ENCODE measurements around the gene SETD7.
"Not testable (repeated sequence)": the region's sequence is repeated elsewhere in the genome, so short reads cannot be mapped to it uniquely, and the experiment has no call there.

SETD7 gene

GRCh38 chr4:139458543-139458942, 97.5 kb downstream of the SETD7 start:
- H3K4me1 ChIP-seq (ENCODE audit: control insufficient read depth, insufficient read depth, low read length), result peaks cover 36% of the 10 kb centered on the region
- no peaks in the 10 kb centered on the region for H3K9me3 ChIP-seq (ENCODE audit: control insufficient read depth, low read length)
- no peaks in the 10 kb centered on the region for H3K27me3 ChIP-seq (replicated peaks; ENCODE audit: control insufficient read depth, insufficient read depth, low read length)
- no peaks in the 10 kb centered on the region for H3K36me3 ChIP-seq (ENCODE audit: control insufficient read depth, insufficient read depth, low read length, severe bottlenecking)
- DNase-seq (ENCODE audit: low read depth), result no peak
- H3K4me3 ChIP-seq (ENCODE audit: low read length), result no peak overlapping the region
- H3K9ac ChIP-seq (ENCODE audit: low read length), result no peak overlapping the region

- H3K4me1 ChIP-seq (ENCODE audit: control insufficient read depth, insufficient read depth, low read length), result peaks cover 42% of the 10 kb centered on the region
- DNase-seq (ENCODE audit: low read depth), result no peak
- H3K9ac ChIP-seq (ENCODE audit: low read length), result no peak overlapping the region
- H3K9me3 ChIP-seq (ENCODE audit: control insufficient read depth, low read length), result no peaks in the 10 kb centered on the region
- H3K27me3 ChIP-seq (replicated peaks; ENCODE audit: control insufficient read depth, insufficient read depth, low read length), result no peaks in the 10 kb centered on the region
- no peaks in the 10 kb centered on the region for H3K36me3 ChIP-seq (ENCODE audit: control insufficient read depth, insufficient read depth, low read length, severe bottlenecking)
- peak overlapping the region; percentile 39 for H3K4me3 ChIP-seq (ENCODE audit: low read length)
Measured at GRCh38 chr4:139457318-139457717, 98.7 kb downstream of the SETD7 start.

GRCh38 chr4:139455126-139455538, 100.9 kb downstream of the SETD7 start:
- Histone ChIP-seq H3K4me1 (ENCODE audit: control insufficient read depth, insufficient read depth, low read length) (peaks cover 55% of the 10 kb centered on the region), H3K9ac (ENCODE audit: low read length) (peak overlapping the region; percentile 92), H3K4me3 (ENCODE audit: low read length) (peak overlapping the region; percentile 97), H3K9me3 (ENCODE audit: control insufficient read depth, low read length) (no peaks in the 10 kb centered on the region), H3K27me3 (replicated peaks; ENCODE audit: control insufficient read depth, insufficient read depth, low read length) (no peaks in the 10 kb centered on the region), H3K36me3 (ENCODE audit: control insufficient read depth, insufficient read depth, low read length, severe bottlenecking) (no peaks in the 10 kb centered on the region)
- peak; percentile 7 for DNase-seq (ENCODE audit: low read depth)

GRCh38 chr4:139454111-139455045, 101.6 kb downstream of the SETD7 start, which contains the start of gene RAB33B:
Gene RAB33B, plus strand, starts transcription at chr4:139454121. Its CDS starts 75 bp downstream, at chr4:139454196.
- H3K9ac ChIP-seq (ENCODE audit: low read length), result peak within 1 kb of the TSS; percentile 92
- peak within 1 kb of the TSS; percentile 97 for H3K4me3 ChIP-seq (ENCODE audit: low read length)
- no peaks in the 10 kb centered on the region for H3K36me3 ChIP-seq (ENCODE audit: control insufficient read depth, insufficient read depth, low read length, severe bottlenecking)
- H3K4me1 ChIP-seq (ENCODE audit: control insufficient read depth, insufficient read depth, low read length), result peaks cover 56% of the 10 kb centered on the region
- no peaks in the 10 kb centered on the region for H3K9me3 ChIP-seq (ENCODE audit: control insufficient read depth, low read length)
- H3K27me3 ChIP-seq (replicated peaks; ENCODE audit: control insufficient read depth, insufficient read depth, low read length), result no peaks in the 10 kb centered on the region
- peak; percentile 98 for DNase-seq (ENCODE audit: low read depth)

DNA sequence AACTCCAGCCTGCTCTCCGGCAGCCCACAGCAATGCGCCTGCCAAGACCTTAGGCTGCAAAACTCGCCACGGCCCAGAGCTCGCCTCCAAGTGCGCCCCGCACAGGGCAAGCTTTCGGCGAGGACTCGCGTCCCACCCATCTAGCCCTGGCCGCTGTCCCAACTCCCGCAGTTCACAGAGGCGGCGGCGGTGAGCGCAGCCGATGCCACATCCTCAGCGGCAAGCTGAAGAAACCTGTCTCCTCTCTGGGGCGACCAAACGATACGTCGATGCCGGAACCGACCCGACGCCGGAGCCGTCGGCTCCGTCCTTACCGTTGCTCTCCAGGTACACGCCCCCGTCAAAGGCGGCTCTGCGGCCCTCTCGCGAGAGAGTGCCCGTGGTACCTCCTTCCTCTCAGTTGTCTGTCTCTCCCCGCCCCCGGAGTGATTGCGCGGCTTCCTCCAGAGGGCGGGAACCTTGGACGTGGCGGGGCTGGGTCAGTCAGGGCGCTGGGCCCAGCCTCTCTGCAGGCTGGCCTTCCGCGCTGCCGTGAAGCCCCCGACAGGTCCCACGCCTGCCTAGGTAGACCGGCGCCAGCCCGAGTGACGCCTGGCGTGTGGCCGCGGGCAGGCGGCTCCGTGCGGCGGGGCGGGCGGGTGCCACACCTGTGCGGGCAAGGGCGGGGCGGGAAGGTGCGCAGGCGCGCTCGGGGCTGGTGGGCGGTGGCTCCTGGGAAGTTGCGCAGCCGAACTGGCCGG, 102.5 kb downstream of the SETD7 start:
- peak overlapping the region; percentile 92 for H3K9ac ChIP-seq (ENCODE audit: low read length)

DNA sequence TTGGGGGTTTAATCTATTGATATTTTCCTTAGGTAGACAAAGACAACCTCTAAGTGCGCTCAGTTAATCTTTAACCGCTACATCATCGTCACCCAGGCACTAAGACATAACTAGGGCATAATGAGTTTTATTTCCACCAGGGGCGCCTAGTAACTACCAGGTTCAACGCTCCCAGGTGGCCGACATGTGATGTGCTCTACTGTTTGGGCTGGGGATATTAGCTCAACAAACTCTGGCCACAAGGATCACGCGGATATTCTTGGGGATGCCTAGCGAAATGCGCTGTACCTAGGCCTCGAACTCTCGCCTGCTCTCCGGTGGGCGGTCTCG, 103.0 kb downstream of the SETD7 start:
- H3K9ac ChIP-seq (ENCODE audit: low read length), result peak overlapping the region; percentile 92
- no peaks in the 10 kb centered on the region for H3K9me3 ChIP-seq (ENCODE audit: control insufficient read depth, low read length)
- H3K4me1 ChIP-seq (ENCODE audit: control insufficient read depth, insufficient read depth, low read length), result peaks cover 47% of the 10 kb centered on the region
- peak overlapping the region; percentile 97 for H3K4me3 ChIP-seq (ENCODE audit: low read length)
- no peak for DNase-seq (ENCODE audit: low read depth)
- no peaks in the 10 kb centered on the region for H3K36me3 ChIP-seq (ENCODE audit: control insufficient read depth, insufficient read depth, low read length, severe bottlenecking)
- H3K27me3 ChIP-seq (replicated peaks; ENCODE audit: control insufficient read depth, insufficient read depth, low read length), result no peaks in the 10 kb centered on the region

More for the DNA sequence above, 102.5 kb downstream of the SETD7 start:
- Histone ChIP-seq H3K36me3 (ENCODE audit: control insufficient read depth, insufficient read depth, low read length, severe bottlenecking) (no peaks in the 10 kb centered on the region), H3K27me3 (replicated peaks; ENCODE audit: control insufficient read depth, insufficient read depth, low read length) (no peaks in the 10 kb centered on the region), H3K4me3 (ENCODE audit: low read length) (peak overlapping the region; percentile 97), H3K9me3 (ENCODE audit: control insufficient read depth, low read length) (no peaks in the 10 kb centered on the region), H3K4me1 (ENCODE audit: control insufficient read depth, insufficient read depth, low read length) (peaks cover 48% of the 10 kb centered on the region)
- DNase-seq (ENCODE audit: low read depth), result peak; percentile 99

DNA sequence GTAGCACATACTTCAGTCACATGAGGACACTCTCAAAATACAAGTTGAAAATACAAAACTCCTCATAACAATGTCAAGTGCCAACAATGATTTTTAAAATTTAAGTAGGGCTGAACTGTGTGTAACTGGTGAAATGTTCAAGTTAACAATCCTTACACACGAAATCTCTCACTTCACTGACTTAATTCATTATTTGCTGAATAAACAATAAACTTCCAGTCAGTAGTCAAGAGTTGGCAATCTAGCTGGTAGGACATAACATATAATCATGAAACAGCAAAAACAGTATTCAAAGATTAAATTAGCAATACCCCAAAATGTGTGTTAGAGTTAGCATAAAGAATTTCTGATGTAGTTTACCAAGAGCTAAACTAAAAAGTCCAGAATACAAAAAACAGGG, 104.0 kb downstream of the SETD7 start:
- peaks cover 42% of the 10 kb centered on the region for H3K4me1 ChIP-seq (ENCODE audit: control insufficient read depth, insufficient read depth, low read length)
- H3K9me3 ChIP-seq (ENCODE audit: control insufficient read depth, low read length), result no peaks in the 10 kb centered on the region
- H3K4me3 ChIP-seq (ENCODE audit: low read length), result peak overlapping the region; percentile 97
- H3K36me3 ChIP-seq (ENCODE audit: control insufficient read depth, insufficient read depth, low read length, severe bottlenecking), result no peaks in the 10 kb centered on the region
- H3K27me3 ChIP-seq (replicated peaks; ENCODE audit: control insufficient read depth, insufficient read depth, low read length), result no peaks in the 10 kb centered on the region
- DNase-seq (ENCODE audit: low read depth), result no peak
- peak overlapping the region; percentile 92 for H3K9ac ChIP-seq (ENCODE audit: low read length)

DNA sequence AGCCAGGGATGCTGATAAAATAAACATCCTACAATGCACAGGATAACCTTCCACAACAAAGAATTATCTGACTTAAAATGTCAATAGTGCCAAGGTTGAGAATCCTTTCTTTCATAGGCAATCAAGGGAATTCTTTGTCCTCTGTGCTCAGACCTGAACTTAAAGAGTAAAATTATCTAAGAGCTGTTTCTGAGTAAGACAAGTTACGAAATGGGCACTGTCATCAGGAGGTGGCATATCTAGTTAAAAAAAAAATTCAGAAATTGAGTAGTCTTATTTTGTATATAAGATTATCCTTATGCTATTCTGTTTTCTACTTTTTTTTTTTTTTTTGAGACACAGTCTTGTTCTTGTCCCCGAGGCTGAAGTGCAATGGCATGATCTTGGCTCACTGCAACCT, 105.4 kb downstream of the SETD7 start:
- no peak for DNase-seq (ENCODE audit: low read depth)
- Histone ChIP-seq H3K9ac (ENCODE audit: low read length) (no peak overlapping the region), H3K36me3 (ENCODE audit: control insufficient read depth, insufficient read depth, low read length, severe bottlenecking) (no peaks in the 10 kb centered on the region), H3K4me3 (ENCODE audit: low read length) (no peak overlapping the region), H3K4me1 (ENCODE audit: control insufficient read depth, insufficient read depth, low read length) (peaks cover 29% of the 10 kb centered on the region), H3K9me3 (ENCODE audit: control insufficient read depth, low read length) (no peaks in the 10 kb centered on the region), H3K27me3 (replicated peaks; ENCODE audit: control insufficient read depth, insufficient read depth, low read length) (no peaks in the 10 kb centered on the region)

GRCh38 chr4:139447078-139447477, 108.9 kb downstream of the SETD7 start:
- not testable (repeated sequence) for H3K36me3 ChIP-seq (ENCODE audit: control insufficient read depth, insufficient read depth, low read length, severe bottlenecking); H3K9me3 ChIP-seq (ENCODE audit: control insufficient read depth, low read length); H3K4me3 ChIP-seq (ENCODE audit: low read length); H3K9ac ChIP-seq (ENCODE audit: low read length); DNase-seq (ENCODE audit: low read depth); H3K27me3 ChIP-seq (replicated peaks; ENCODE audit: control insufficient read depth, insufficient read depth, low read length)
- peaks cover 12% of the 10 kb centered on the region for H3K4me1 ChIP-seq (ENCODE audit: control insufficient read depth, insufficient read depth, low read length)
